IMR-90 (cell line): Measurements from ENCODE around the gene NR5A2. TPM values are rescaled to one million over a fixed set of nuclear protein-coding genes. Genes with fewer than 3 reads are reported as not detected.

Source experiments
- ATAC-seq: fragments of 200-7000 bp; cut with Tn5 transposase; 2 replicates; pipeline ENCODE4 v1.9.1; 2020; ENCODE audit warnings: low read depth, mild to moderate bottlenecking, moderate library complexity
- BruUV-seq: library from RNA; stranded (reverse); fragments of 400-500 nt; replicated peaks from 2 replicates; lab custom pipeline; 2021; lab: Mats Ljungman, UMichigan
- CTCF ChIA-PET: fragments of 300-600 bp; formaldehyde crosslinking; extraction: SDS; loops from one replicate; lab custom pipeline; 2021; ENCODE audit warnings: antibody characterized with exemption; lab: Yijun Ruan, JAX
- POLR2A ChIA-PET: fragments of 300-600 bp; sonication (Branson Sonifier 250); formaldehyde crosslinking; loops from one replicate; lab custom pipeline; 2022; ENCODE audit warnings: antibody characterized with exemption; ENCODE audit not compliant: unreplicated experiment; lab: Charles Lee
- DNase-seq: peaks from one replicate; pipeline ENCODE4 v3.0.0; 2013
- H2AFZ ChIP-seq: replicated peaks from 2 replicates; pipeline ENCODE3; 2013; ENCODE audit warnings: low read length, mild to moderate bottlenecking; ENCODE audit not compliant: poor library complexity
- H2AK5ac ChIP-seq: 2 replicates; pipeline ENCODE4 v1.6.1; 2013; ENCODE audit warnings: low read depth, low read length, inconsistent platforms
- H2AK9ac ChIP-seq: replicated peaks from 2 replicates; pipeline ENCODE3; 2013; ENCODE audit warnings: mild to moderate bottlenecking, low read depth, low read length, moderate library complexity; ENCODE audit not compliant: poor library complexity
- H2BK120ac ChIP-seq: 2 replicates; pipeline ENCODE4 v1.6.1; 2013; ENCODE audit warnings: low read depth, low read length, inconsistent platforms
- H2BK15ac ChIP-seq: 3 replicates; pipeline ENCODE4 v1.6.1; 2013; ENCODE audit warnings: low read depth, low read length, inconsistent platforms
- H2BK20ac ChIP-seq: 2 replicates; pipeline ENCODE4 v1.6.1; 2013; ENCODE audit warnings: low read depth, mild to moderate bottlenecking, inconsistent platforms, low read length, moderate library complexity
- H2BK5ac ChIP-seq: 2 replicates; pipeline ENCODE4 v1.6.1; 2013; ENCODE audit warnings: mild to moderate bottlenecking, low read depth, low read length, inconsistent platforms; ENCODE audit not compliant: poor library complexity, severe bottlenecking
- H3K14ac ChIP-seq: replicated peaks from 2 replicates; pipeline ENCODE4 v1.6.1; 2013; ENCODE audit warnings: low read depth, low read length, inconsistent platforms
- H3K18ac ChIP-seq: 2 replicates; pipeline ENCODE4 v1.6.1; 2013; ENCODE audit warnings: low read depth, low read length, control low read depth
- H3K23ac ChIP-seq: 2 replicates; pipeline ENCODE4 v1.6.1; 2013; ENCODE audit warnings: low read depth, low read length, inconsistent platforms
- H3K27ac ChIP-seq: 2 replicates; pipeline ENCODE4 v1.5.1; 2013; ENCODE audit warnings: mild to moderate bottlenecking, control low read depth, low read length; ENCODE audit not compliant: insufficient read depth
- H3K27me3 ChIP-seq: 2 replicates; pipeline ENCODE4 v1.6.1; 2013; ENCODE audit warnings: low read length; ENCODE audit not compliant: control insufficient read depth, insufficient read depth
- H3K36me3 ChIP-seq: 2 replicates; pipeline ENCODE4 v1.6.1; 2013; ENCODE audit warnings: low read length, mixed read lengths; ENCODE audit not compliant: control insufficient read depth, insufficient read depth
- H3K4ac ChIP-seq: 2 replicates; pipeline ENCODE4 v1.6.1; 2013; ENCODE audit warnings: low read depth, low read length, inconsistent platforms
- H3K4me1 ChIP-seq: 2 replicates; pipeline ENCODE4 v1.6.1; 2013; ENCODE audit warnings: low read length, mixed read lengths; ENCODE audit not compliant: control insufficient read depth, insufficient read depth
- H3K4me2 ChIP-seq: 2 replicates; pipeline ENCODE4 v1.6.1; 2013; ENCODE audit warnings: low read depth, mild to moderate bottlenecking, control low read depth, low read length, moderate library complexity
- H3K4me3 ChIP-seq: 2 replicates; pipeline ENCODE4 v1.5.1; 2013; ENCODE audit warnings: low read depth, mild to moderate bottlenecking, control low read depth, low read length, moderate library complexity; ENCODE audit not compliant: insufficient read depth
- H3K56ac ChIP-seq: 2 replicates; pipeline ENCODE4 v1.6.1; 2013; ENCODE audit warnings: low read length, inconsistent platforms; ENCODE audit not compliant: insufficient read depth; ENCODE audit errors: extremely low read depth
- H3K79me1 ChIP-seq, 2 experiments: 2 replicates each; pipeline ENCODE4 v1.6.1; 2013; ENCODE audit warnings: low read length in 2 of 2, inconsistent platforms in 1 of 2, low read depth in 1 of 2
- H3K9ac ChIP-seq: 2 replicates; pipeline ENCODE4 v1.6.1; 2013; ENCODE audit warnings: low read depth, low read length, control low read depth
- H3K9me1 ChIP-seq: 2 replicates; pipeline ENCODE4 v1.6.1; 2013; ENCODE audit warnings: low read length, inconsistent platforms; ENCODE audit not compliant: insufficient read depth
- H3K9me3 ChIP-seq: 2 replicates; pipeline ENCODE4 v1.6.1; 2013; ENCODE audit warnings: low read length; ENCODE audit not compliant: control insufficient read depth, insufficient read depth
- H4K20me1 ChIP-seq: 2 replicates; pipeline ENCODE4 v1.6.1; 2013; ENCODE audit warnings: low read length, inconsistent platforms; ENCODE audit not compliant: insufficient read depth
- H4K5ac ChIP-seq: 2 replicates; pipeline ENCODE4 v1.6.1; 2013; ENCODE audit warnings: mild to moderate bottlenecking, low read depth, low read length, control low read depth
- H4K8ac ChIP-seq, 2 experiments: 2 replicates each; pipeline ENCODE4 v1.6.1; 2013; ENCODE audit warnings: low read depth in 2 of 2, low read length in 2 of 2, control low read depth in 1 of 2, inconsistent platforms in 1 of 2
- H4K91ac ChIP-seq: 2 replicates; pipeline ENCODE4 v1.6.1; 2013; ENCODE audit warnings: low read depth, low read length, inconsistent platforms; ENCODE audit not compliant: insufficient read depth
- BHLHE40 ChIP-seq: fragments of 150-350 bp; IDR thresholded peaks from 2 replicates; pipeline ENCODE4 v1.6.1; 2016; ENCODE audit warnings: mild to moderate bottlenecking, low read depth, low read length
- CEBPB ChIP-seq: IDR thresholded peaks from 2 replicates; pipeline ENCODE4 v1.6.1; 2012; ENCODE audit warnings: low read depth, low read length, improper control_type of control experiment
- CHD1 ChIP-seq: IDR thresholded peaks from 2 replicates; pipeline ENCODE4 v1.6.1; 2012; ENCODE audit warnings: low read depth, low read length, improper control_type of control experiment
- FOS ChIP-seq: fragments of 150-350 bp; IDR thresholded peaks from 2 replicates; pipeline ENCODE4 v1.6.1; 2016; ENCODE audit warnings: low read depth, low read length
- MAFK ChIP-seq: IDR thresholded peaks from 2 replicates; pipeline ENCODE4 v1.6.1; 2012; ENCODE audit warnings: low read depth, low read length, improper control_type of control experiment
- MAZ ChIP-seq: IDR thresholded peaks from 2 replicates; pipeline ENCODE4 v1.6.1; 2012; ENCODE audit warnings: low read depth, mild to moderate bottlenecking, low read length, improper control_type of control experiment, moderate library complexity, borderline replicate concordance
- MXI1 ChIP-seq: IDR thresholded peaks from 2 replicates; pipeline ENCODE4 v1.6.1; 2012; ENCODE audit warnings: low read depth, mild to moderate bottlenecking, low read length, moderate library complexity, borderline replicate concordance
- NFE2L2 ChIP-seq: fragments of 150-350 bp; IDR thresholded peaks from 2 replicates; pipeline ENCODE4 v1.6.1; 2016; ENCODE audit warnings: low read depth, mild to moderate bottlenecking, low read length
- POLR2A ChIP-seq: IDR thresholded peaks from 2 replicates; pipeline ENCODE4 v1.6.1; 2012; ENCODE audit warnings: mild to moderate bottlenecking, low read depth, low read length
- RAD21 ChIP-seq: IDR thresholded peaks from 2 replicates; pipeline ENCODE4 v1.6.1; 2012; ENCODE audit warnings: low read length, improper control_type of control experiment
- RCOR1 ChIP-seq: IDR thresholded peaks from 2 replicates; pipeline ENCODE4 v1.6.1; 2012; ENCODE audit warnings: mild to moderate bottlenecking, low read length, improper control_type of control experiment; ENCODE audit not compliant: insufficient replicate concordance
- RFX5 ChIP-seq: IDR thresholded peaks from 2 replicates; pipeline ENCODE4 v1.8.0; 2012; ENCODE audit warnings: low read depth, mild to moderate bottlenecking, low read length, moderate library complexity
- SMC3 ChIP-seq: fragments of 150-350 bp; IDR thresholded peaks from 2 replicates; pipeline ENCODE4 v1.6.1; 2016; ENCODE audit warnings: low read depth, mild to moderate bottlenecking, antibody characterized with exemption, low read length, moderate library complexity
- WGBS, 2 experiments: methylation state at CpG; one replicate each; pipeline versions ENCODE4 v1.1.5 to v1.1.7; 2013; ENCODE audit warnings: missing lambda C conversion rate in 2 of 2; ENCODE audit not compliant: insufficient read length in 1 of 2; ENCODE audit errors: extremely low coverage in 2 of 2; 5-methylcytosine and 5-hydroxymethylcytosine counted together
- dilution Hi-C: fragments of 300-500 bp; cut with HindIII; formaldehyde crosslinking; loops from one replicate; pipeline ENCODE4 v1.14.3; 2018; ENCODE audit warnings: low sequenced_read_pairs; ENCODE audit not compliant: unreplicated experiment
- in situ Hi-C: fragments of 300-500 bp; cut with MboI; formaldehyde crosslinking; loops from 3 replicates; pipeline ENCODE4 v1.14.3; 2019; ENCODE audit warnings: low sequenced_read_pairs, inconsistent platforms, mixed read lengths
- intact Hi-C: fragments of 100-400 bp; cut with micrococcal nuclease; formaldehyde crosslinking; loops from 2 replicates; pipeline ENCODE4 v1.10.0; 2022
- polyA plus RNA-seq, 3 experiments: library from polyadenylated mRNA; depleted of rRNA; stranded (reverse); fragments of >200 nt; gene quantifications; 2 replicates each; pipeline ENCODE4 v1.2.3, GENCODE V29; 2012; ENCODE audit warnings: low replicate concordance in 1 of 3
- total RNA-seq: library from RNA; depleted of rRNA; stranded (reverse); fragments of >200 nt; gene quantifications from 2 replicates; pipeline ENCODE4 v1.2.3, GENCODE V29; 2012
- TF ChIP-seq, protein P1 (sequence below): conservative IDR thresholded peaks from 2 replicates; pipeline ENCODE4 v1.5.1; 2012; ENCODE audit warnings: mild to moderate bottlenecking, low read depth, low read length, improper control_type of control experiment
- TF ChIP-seq, protein P2 (sequence below): fragments of 150-350 bp; IDR thresholded peaks from 2 replicates; pipeline ENCODE4 v1.6.1; 2017; ENCODE audit warnings: mild to moderate bottlenecking, antibody characterized with exemption, low read length, low read depth
- TF ChIP-seq, protein P3 (sequence below): fragments of 150-350 bp; IDR thresholded peaks from 2 replicates; pipeline ENCODE4 v1.6.1; 2016; ENCODE audit warnings: low read depth, mild to moderate bottlenecking, low read length, moderate library complexity, borderline replicate concordance

Gene NR5A2
- total and polyA plus RNA-seq, 2 of the 4 experiments (the other 2 are of a cell fraction): 0.03 to 0.18 TPM

DNA sequence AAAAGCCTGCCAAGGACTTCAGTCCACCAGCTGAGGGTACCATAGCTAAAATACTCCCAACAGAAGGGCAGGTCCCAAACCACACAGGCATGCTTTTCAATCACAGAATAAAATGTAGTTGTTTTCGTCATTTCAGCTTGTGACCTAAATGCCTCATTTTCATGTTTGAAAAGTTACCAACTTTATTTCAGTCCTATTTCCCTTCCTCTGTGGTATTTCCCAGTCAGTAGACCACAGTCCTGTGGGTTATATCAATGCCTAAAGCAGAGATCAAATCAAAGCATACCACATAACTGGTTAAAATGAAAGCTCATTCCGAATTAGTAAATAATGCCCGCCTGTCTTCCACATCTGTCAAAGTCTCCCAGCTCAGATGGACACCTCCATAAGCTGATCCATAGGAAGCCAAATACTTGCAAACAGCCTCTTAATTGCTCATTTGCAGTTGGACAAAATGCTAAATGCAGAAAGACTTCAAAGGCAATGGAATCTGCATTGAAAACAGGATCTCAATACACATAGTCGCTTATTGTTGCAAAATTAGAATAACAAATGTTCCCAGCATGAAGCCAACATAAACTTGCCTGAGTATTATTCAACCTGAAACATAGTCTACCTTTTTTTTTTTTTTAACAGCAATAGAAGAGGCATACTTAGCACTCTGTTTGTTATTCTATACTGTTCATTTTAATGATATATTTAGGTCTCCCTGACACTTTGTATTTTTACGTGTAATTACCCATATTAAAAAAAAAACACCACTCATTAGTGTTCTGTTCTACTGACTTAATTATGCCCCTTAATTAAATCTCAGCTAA lies 53.9 kb downstream of the NR5A2 start:
- DNase-seq (no peak), ATAC-seq (no peak)
- Histone ChIP-seq H3K4ac (no peak overlapping the region), H3K14ac (no peak overlapping the region), H2AK5ac (no peak overlapping the region), H3K56ac (no peak overlapping the region), H3K27me3 (peaks cover 11% of the 10 kb centered on the region), H3K4me1 (no peaks in the 10 kb centered on the region), H3K23ac (no peak overlapping the region), H4K5ac (no peak overlapping the region), H2BK120ac (no peak overlapping the region), H4K91ac (no peak overlapping the region), H3K79me1 (no peaks in the 10 kb centered on the region), H3K9me3 (no peaks in the 10 kb centered on the region), H2AFZ (no peak overlapping the region), H3K4me2 (no peak overlapping the region), H3K18ac (no peak overlapping the region), H2BK5ac (no peak overlapping the region), H4K20me1 (no peaks in the 10 kb centered on the region), H3K9ac (no peak overlapping the region), H2BK15ac (no peak overlapping the region), H2BK20ac (no peak overlapping the region), H2AK9ac (no peak overlapping the region), H3K4me3 (no peak overlapping the region), H3K27ac (no peak overlapping the region), H3K9me1 (no peaks in the 10 kb centered on the region), H3K36me3 (no peaks in the 10 kb centered on the region), H4K8ac (no peak overlapping the region)
- no CpG with 5 or more reads among the region's 5 CpGs for WGBS, 2 experiments
- CTCF ChIA-PET: no interaction called here
- in situ Hi-C loops (no loop called here), intact Hi-C loops (no loop called here), dilution Hi-C loops (no loop called here)
- BruUV-seq: no TSS peak
- POLR2A ChIA-PET: no interaction called here
- TF ChIP-seq CHD1 (no peak), CEBPB (no peak), BHLHE40 (no peak), MXI1 (no peak), FOS (no peak), NFE2L2 (no peak), MAFK (no peak), SMC3 (no peak), POLR2A (no peak), RAD21 (no peak), RFX5 (no peak), MAZ (no peak), RCOR1 (no peak)
- TF ChIP-seq, protein P1, sequence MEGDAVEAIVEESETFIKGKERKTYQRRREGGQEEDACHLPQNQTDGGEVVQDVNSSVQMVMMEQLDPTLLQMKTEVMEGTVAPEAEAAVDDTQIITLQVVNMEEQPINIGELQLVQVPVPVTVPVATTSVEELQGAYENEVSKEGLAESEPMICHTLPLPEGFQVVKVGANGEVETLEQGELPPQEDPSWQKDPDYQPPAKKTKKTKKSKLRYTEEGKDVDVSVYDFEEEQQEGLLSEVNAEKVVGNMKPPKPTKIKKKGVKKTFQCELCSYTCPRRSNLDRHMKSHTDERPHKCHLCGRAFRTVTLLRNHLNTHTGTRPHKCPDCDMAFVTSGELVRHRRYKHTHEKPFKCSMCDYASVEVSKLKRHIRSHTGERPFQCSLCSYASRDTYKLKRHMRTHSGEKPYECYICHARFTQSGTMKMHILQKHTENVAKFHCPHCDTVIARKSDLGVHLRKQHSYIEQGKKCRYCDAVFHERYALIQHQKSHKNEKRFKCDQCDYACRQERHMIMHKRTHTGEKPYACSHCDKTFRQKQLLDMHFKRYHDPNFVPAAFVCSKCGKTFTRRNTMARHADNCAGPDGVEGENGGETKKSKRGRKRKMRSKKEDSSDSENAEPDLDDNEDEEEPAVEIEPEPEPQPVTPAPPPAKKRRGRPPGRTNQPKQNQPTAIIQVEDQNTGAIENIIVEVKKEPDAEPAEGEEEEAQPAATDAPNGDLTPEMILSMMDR: no peak
- TF ChIP-seq, protein P2, sequence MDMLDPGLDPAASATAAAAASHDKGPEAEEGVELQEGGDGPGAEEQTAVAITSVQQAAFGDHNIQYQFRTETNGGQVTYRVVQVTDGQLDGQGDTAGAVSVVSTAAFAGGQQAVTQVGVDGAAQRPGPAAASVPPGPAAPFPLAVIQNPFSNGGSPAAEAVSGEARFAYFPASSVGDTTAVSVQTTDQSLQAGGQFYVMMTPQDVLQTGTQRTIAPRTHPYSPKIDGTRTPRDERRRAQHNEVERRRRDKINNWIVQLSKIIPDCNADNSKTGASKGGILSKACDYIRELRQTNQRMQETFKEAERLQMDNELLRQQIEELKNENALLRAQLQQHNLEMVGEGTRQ: no peak
- TF ChIP-seq, protein P3, sequence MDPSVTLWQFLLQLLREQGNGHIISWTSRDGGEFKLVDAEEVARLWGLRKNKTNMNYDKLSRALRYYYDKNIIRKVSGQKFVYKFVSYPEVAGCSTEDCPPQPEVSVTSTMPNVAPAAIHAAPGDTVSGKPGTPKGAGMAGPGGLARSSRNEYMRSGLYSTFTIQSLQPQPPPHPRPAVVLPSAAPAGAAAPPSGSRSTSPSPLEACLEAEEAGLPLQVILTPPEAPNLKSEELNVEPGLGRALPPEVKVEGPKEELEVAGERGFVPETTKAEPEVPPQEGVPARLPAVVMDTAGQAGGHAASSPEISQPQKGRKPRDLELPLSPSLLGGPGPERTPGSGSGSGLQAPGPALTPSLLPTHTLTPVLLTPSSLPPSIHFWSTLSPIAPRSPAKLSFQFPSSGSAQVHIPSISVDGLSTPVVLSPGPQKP: no peak
